Mucosa of stomach (tissue), 1 donor: ENCODE measurements around the gene MT1B.

Experiments
- H3K27me3 ChIP-seq: one replicate; pipeline ENCODE4 v1.7.0; 2013; ENCODE audit warnings: mild to moderate bottlenecking, low read length; ENCODE audit not compliant: control insufficient read depth, insufficient read depth
- H3K36me3 ChIP-seq: one replicate; pipeline ENCODE4 v1.7.0; 2013; ENCODE audit warnings: low read length; ENCODE audit not compliant: control insufficient read depth, insufficient read depth
- H3K4me1 ChIP-seq: one replicate; pipeline ENCODE4 v1.7.0; 2013; ENCODE audit warnings: mild to moderate bottlenecking, low read length; ENCODE audit not compliant: control insufficient read depth, insufficient read depth
- H3K4me3 ChIP-seq: one replicate; pipeline ENCODE4 v1.7.0; 2013; ENCODE audit warnings: low read length
- H3K9ac ChIP-seq: one replicate; pipeline ENCODE4 v1.7.0; 2013; ENCODE audit warnings: mild to moderate bottlenecking, low read length, moderate library complexity
- H3K9me3 ChIP-seq: one replicate; pipeline ENCODE4 v1.7.0; 2013; ENCODE audit warnings: mild to moderate bottlenecking, low read length, moderate library complexity; ENCODE audit not compliant: control insufficient read depth
- donor health status: Pancreatic carcinoma.

Gene MT1B

DNA sequence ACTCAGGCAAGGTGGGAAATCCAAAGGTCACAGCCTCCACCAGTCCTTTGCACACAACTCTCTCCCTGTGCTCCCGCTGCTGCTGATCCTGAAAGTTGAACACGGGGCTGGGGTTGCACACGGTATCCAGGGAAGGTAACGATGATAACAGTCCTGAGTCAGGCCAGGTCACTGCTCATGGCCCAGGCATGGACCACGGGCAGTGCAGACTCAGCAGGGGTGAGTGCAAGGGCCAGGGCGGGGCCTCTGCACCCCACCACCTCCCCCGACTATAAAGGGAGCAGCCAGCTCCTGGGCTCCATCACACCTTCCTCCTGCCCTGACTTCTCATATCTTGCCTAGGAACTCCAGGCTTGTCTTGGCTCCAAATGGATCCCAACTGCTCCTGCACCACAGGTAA, at the start of gene MT1B:
MT1B (plus strand) TSS at position 301 of the 400 bp plus-strand sequence; CDS start at position 369, 68 bp downstream.
- H3K9ac ChIP-seq = no peak within 1 kb of the TSS
- H3K27me3 ChIP-seq = peaks cover 5% of the 10 kb centered on the region
- H3K36me3 ChIP-seq = no peaks in the 10 kb centered on the region
- H3K4me1 ChIP-seq = peaks cover 29% of the 10 kb centered on the region
- H3K4me3 ChIP-seq = no peak within 1 kb of the TSS
- H3K9me3 ChIP-seq = no peaks in the 10 kb centered on the region

GRCh38 chr16:56603589-56603988, 48.1 kb upstream of the MT1B start:
- H3K9me3 ChIP-seq = no peaks in the 10 kb centered on the region
- no peaks in the 10 kb centered on the region for H3K36me3 ChIP-seq
- H3K27me3 ChIP-seq = no peaks in the 10 kb centered on the region
- H3K4me3 ChIP-seq = no peak overlapping the region
- H3K9ac ChIP-seq = no peak overlapping the region
- peaks cover 15% of the 10 kb centered on the region for H3K4me1 ChIP-seq

GRCh38 chr16:56604966-56605365, 46.7 kb upstream of the MT1B start:
- Histone ChIP-seq H3K4me3 (no peak overlapping the region), H3K9me3 (no peaks in the 10 kb centered on the region), H3K27me3 (no peaks in the 10 kb centered on the region), H3K4me1 (peaks cover 16% of the 10 kb centered on the region), H3K9ac (no peak overlapping the region), H3K36me3 (no peaks in the 10 kb centered on the region)

- H3K9ac ChIP-seq = no peak overlapping the region
- no peaks in the 10 kb centered on the region for H3K36me3 ChIP-seq
- no peaks in the 10 kb centered on the region for H3K9me3 ChIP-seq
- peaks cover 21% of the 10 kb centered on the region for H3K4me1 ChIP-seq
- no peak overlapping the region for H3K4me3 ChIP-seq
- no peaks in the 10 kb centered on the region for H3K27me3 ChIP-seq
These were observed 46.2 kb upstream of the MT1B start for GRCh38 chr16:56605475-56605874.

- no peak overlapping the region for H3K4me3 ChIP-seq
- no peaks in the 10 kb centered on the region for H3K36me3 ChIP-seq
- no peaks in the 10 kb centered on the region for H3K9me3 ChIP-seq
- H3K27me3 ChIP-seq = no peaks in the 10 kb centered on the region
- peaks cover 27% of the 10 kb centered on the region for H3K4me1 ChIP-seq
- H3K9ac ChIP-seq = no peak overlapping the region
These were observed 45.6 kb upstream of the MT1B start for GRCh38 chr16:56606071-56606475.

- Histone ChIP-seq H3K4me3 (no peak overlapping the region), H3K27me3 (no peaks in the 10 kb centered on the region), H3K9me3 (no peaks in the 10 kb centered on the region), H3K9ac (no peak overlapping the region), H3K4me1 (peaks cover 32% of the 10 kb centered on the region), H3K36me3 (no peaks in the 10 kb centered on the region)
These were observed 45.1 kb upstream of the MT1B start for GRCh38 chr16:56606476-56607108.

GRCh38 chr16:56607109-56607618, 44.5 kb upstream of the MT1B start:
- no peak overlapping the region for H3K4me3 ChIP-seq
- H3K4me1 ChIP-seq = peaks cover 33% of the 10 kb centered on the region
- no peaks in the 10 kb centered on the region for H3K9me3 ChIP-seq
- no peaks in the 10 kb centered on the region for H3K27me3 ChIP-seq
- H3K9ac ChIP-seq = peak overlapping the region; percentile 11
- H3K36me3 ChIP-seq = no peaks in the 10 kb centered on the region

GRCh38 chr16:56607675-56608042, 44.0 kb upstream of the MT1B start:
- Histone ChIP-seq H3K9me3 (no peaks in the 10 kb centered on the region), H3K36me3 (no peaks in the 10 kb centered on the region), H3K9ac (peak overlapping the region; percentile 11), H3K4me1 (peaks cover 33% of the 10 kb centered on the region), H3K4me3 (peak overlapping the region; percentile 34), H3K27me3 (no peaks in the 10 kb centered on the region)

GRCh38 chr16:56608043-56608875, 43.4 kb upstream of the MT1B start, which contains the start of gene MT2A:
MT2A (plus strand) TSS chr16:56608584; CDS start chr16:56608656, 72 bp downstream.
- peak within 1 kb of the TSS; percentile 75 for H3K9ac ChIP-seq
- H3K4me1 ChIP-seq = peaks cover 33% of the 10 kb centered on the region
- no peaks in the 10 kb centered on the region for H3K36me3 ChIP-seq
- no peaks in the 10 kb centered on the region for H3K27me3 ChIP-seq
- no peaks in the 10 kb centered on the region for H3K9me3 ChIP-seq
- peak within 1 kb of the TSS; percentile 85 for H3K4me3 ChIP-seq

GRCh38 chr16:56608876-56609462, 42.7 kb upstream of the MT1B start:
- Histone ChIP-seq H3K9me3 (no peaks in the 10 kb centered on the region), H3K9ac (peak overlapping the region; percentile 75), H3K4me1 (peaks cover 33% of the 10 kb centered on the region), H3K4me3 (peak overlapping the region; percentile 85), H3K27me3 (no peaks in the 10 kb centered on the region), H3K36me3 (no peaks in the 10 kb centered on the region)

GRCh38 chr16:56609463-56609921, 42.2 kb upstream of the MT1B start:
- Histone ChIP-seq H3K9ac (peak overlapping the region; percentile 75), H3K27me3 (no peaks in the 10 kb centered on the region), H3K36me3 (no peaks in the 10 kb centered on the region), H3K9me3 (no peaks in the 10 kb centered on the region), H3K4me3 (peak overlapping the region; percentile 85), H3K4me1 (peaks cover 33% of the 10 kb centered on the region)
